PC-9 (cell line): Measurements from ENCODE around the gene VAT1L.

Experiments
- CTCF ChIP-seq: fragments of 200-600 bp; sonication (generic); conservative IDR thresholded peaks from 2 replicates; pipeline ENCODE4 v1.6.1; 2017; ENCODE audit warnings: mixed run types, antibody characterized with exemption, mild to moderate bottlenecking, moderate library complexity
- EZH2 ChIP-seq: fragments of 200-600 bp; sonication (generic); IDR thresholded peaks from 2 replicates; pipeline ENCODE4 v1.8.0; 2017; ENCODE audit warnings: antibody characterized with exemption, low read depth

- no peak for TF ChIP-seq EZH2
- TF ChIP-seq CTCF: no peak
Measured at GRCh38 chr16:77962689-77963088, 174.3 kb downstream of the VAT1L start.
